Smooth muscle cell (in vitro differentiated cells): ENCODE measurements around the gene TAS1R2. TPM values are rescaled to one million over a fixed set of nuclear protein-coding genes. Genes with fewer than 3 reads are reported as not detected.
A peak's percentile ranks its signal among the peaks of the same experiment; 100 is the strongest.

Experiments
- DNase-seq: peaks from one replicate; lab custom pipeline; 2025; ENCODE audit not compliant: unreplicated experiment; lab: John Stamatoyannopoulos, UW
- H2AFZ ChIP-seq: fragments of 200-600 bp; sonication (generic); 2 replicates; pipeline ENCODE4 v1.6.0; 2016; ENCODE audit warnings: antibody characterized with exemption, low read depth, mild to moderate bottlenecking
- H3F3A ChIP-seq: fragments of 200-600 bp; sonication (generic); 2 replicates; pipeline ENCODE4 v1.6.0; 2017; ENCODE audit warnings: antibody characterized with exemption, low read depth
- H3K27ac ChIP-seq: fragments of 200-600 bp; sonication (generic); 2 replicates; pipeline ENCODE4 v1.5.1; 2016; ENCODE audit warnings: low read depth, mild to moderate bottlenecking
- H3K27me3 ChIP-seq: fragments of 200-600 bp; sonication (generic); 2 replicates; pipeline ENCODE4 v1.6.1; 2016; ENCODE audit warnings: low read depth, mild to moderate bottlenecking
- H3K36me3 ChIP-seq: fragments of 200-600 bp; sonication (generic); 2 replicates; pipeline ENCODE4 v1.5.1; 2016; ENCODE audit warnings: low read depth
- H3K4me1 ChIP-seq: fragments of 200-600 bp; sonication (generic); 2 replicates; pipeline ENCODE4 v1.5.1; 2016; ENCODE audit warnings: low read depth
- H3K4me2 ChIP-seq: fragments of 200-600 bp; sonication (generic); 2 replicates; pipeline ENCODE4 v1.6.0; 2016; ENCODE audit warnings: mild to moderate bottlenecking
- H3K4me3 ChIP-seq: fragments of 200-600 bp; sonication (generic); 2 replicates; pipeline ENCODE4 v1.5.1; 2016; ENCODE audit warnings: mild to moderate bottlenecking
- H3K79me2 ChIP-seq: fragments of 200-600 bp; sonication (generic); 2 replicates; pipeline ENCODE4 v1.6.0; 2016; ENCODE audit warnings: low read depth, mild to moderate bottlenecking
- H3K9ac ChIP-seq: fragments of 200-600 bp; sonication (generic); 2 replicates; pipeline ENCODE4 v1.6.0; 2016; ENCODE audit warnings: low read depth
- H3K9me3 ChIP-seq: fragments of 200-600 bp; sonication (generic); replicated peaks from 2 replicates; pipeline ENCODE4 v1.5.1; 2016; ENCODE audit warnings: low read depth
- H4K20me1 ChIP-seq: fragments of 200-600 bp; sonication (generic); 2 replicates; pipeline ENCODE4 v1.6.0; 2016; ENCODE audit warnings: low read depth
- WGBS: methylation state at CpG from one replicate; pipeline ENCODE4 v1.1.7; 2016; ENCODE audit warnings: low lambda C conversion rate; 5-methylcytosine and 5-hydroxymethylcytosine counted together
- polyA plus RNA-seq: library from polyadenylated mRNA; unstranded; fragments of >200 nt; fragmentation: Nextera tagmentation; extraction: Ambion mirVana; gene quantifications from 2 replicates; pipeline ENCODE4 v1.2.1, GENCODE V29; 2016
- total RNA-seq: library from RNA; depleted of rRNA; stranded (reverse); fragments of >200 nt; gene quantifications from 2 replicates; pipeline ENCODE4 v1.2.3, GENCODE V29; 2014
- TF ChIP-seq, protein P1 (sequence below): fragments of 200-600 bp; sonication (generic); IDR thresholded peaks from 2 replicates; pipeline ENCODE4 v1.5.1; 2017; ENCODE audit warnings: borderline replicate concordance, mild to moderate bottlenecking, antibody characterized with exemption; ENCODE audit not compliant: insufficient read depth, poor library complexity, severe bottlenecking

Gene TAS1R2
- total and polyA plus RNA-seq, 2 experiments from 2014 or later = not detected

DNA sequence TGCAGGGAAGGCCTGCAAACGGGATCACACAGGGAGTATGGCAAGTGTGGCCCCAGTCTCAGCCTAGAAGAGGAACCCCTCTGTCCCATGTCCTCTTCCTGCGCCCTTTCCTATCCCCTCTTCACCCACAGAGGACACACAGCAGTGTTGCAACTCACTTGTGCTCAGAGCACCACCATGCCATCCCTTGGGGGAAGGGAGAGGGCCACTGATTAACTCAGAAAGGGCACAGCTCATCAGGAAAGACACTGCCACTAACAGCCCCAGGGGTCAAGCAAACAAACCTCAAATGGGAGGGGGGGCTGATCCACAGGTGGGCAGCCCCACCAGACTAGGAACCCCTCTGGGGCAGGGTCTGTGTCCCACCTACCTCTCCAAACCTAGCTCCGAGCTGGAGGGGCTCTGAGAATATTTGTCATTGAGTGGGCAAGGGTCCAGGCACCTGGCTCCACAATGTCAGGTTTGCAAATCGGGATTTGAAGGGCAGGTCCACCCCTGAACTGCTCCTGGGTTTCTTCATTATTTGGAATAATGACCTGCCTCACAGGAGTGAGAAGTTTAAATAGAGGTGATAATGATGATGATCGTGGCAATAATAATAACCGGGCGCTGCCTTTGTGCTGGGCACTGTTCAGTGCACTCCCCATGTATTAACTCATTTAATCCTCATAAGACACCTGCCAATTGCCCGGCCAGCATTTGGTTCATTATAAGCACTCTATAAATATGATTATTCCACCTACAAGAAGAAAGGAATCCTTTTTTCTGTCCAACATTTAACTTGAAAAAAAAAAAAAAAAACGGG lies 41.9 kb upstream of the TAS1R2 start:
- TF ChIP-seq, protein P1, sequence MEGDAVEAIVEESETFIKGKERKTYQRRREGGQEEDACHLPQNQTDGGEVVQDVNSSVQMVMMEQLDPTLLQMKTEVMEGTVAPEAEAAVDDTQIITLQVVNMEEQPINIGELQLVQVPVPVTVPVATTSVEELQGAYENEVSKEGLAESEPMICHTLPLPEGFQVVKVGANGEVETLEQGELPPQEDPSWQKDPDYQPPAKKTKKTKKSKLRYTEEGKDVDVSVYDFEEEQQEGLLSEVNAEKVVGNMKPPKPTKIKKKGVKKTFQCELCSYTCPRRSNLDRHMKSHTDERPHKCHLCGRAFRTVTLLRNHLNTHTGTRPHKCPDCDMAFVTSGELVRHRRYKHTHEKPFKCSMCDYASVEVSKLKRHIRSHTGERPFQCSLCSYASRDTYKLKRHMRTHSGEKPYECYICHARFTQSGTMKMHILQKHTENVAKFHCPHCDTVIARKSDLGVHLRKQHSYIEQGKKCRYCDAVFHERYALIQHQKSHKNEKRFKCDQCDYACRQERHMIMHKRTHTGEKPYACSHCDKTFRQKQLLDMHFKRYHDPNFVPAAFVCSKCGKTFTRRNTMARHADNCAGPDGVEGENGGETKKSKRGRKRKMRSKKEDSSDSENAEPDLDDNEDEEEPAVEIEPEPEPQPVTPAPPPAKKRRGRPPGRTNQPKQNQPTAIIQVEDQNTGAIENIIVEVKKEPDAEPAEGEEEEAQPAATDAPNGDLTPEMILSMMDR = no peak
- no peak overlapping the region for H2AFZ ChIP-seq
- H3K4me3 ChIP-seq = peak overlapping the region; percentile 85

DNA sequence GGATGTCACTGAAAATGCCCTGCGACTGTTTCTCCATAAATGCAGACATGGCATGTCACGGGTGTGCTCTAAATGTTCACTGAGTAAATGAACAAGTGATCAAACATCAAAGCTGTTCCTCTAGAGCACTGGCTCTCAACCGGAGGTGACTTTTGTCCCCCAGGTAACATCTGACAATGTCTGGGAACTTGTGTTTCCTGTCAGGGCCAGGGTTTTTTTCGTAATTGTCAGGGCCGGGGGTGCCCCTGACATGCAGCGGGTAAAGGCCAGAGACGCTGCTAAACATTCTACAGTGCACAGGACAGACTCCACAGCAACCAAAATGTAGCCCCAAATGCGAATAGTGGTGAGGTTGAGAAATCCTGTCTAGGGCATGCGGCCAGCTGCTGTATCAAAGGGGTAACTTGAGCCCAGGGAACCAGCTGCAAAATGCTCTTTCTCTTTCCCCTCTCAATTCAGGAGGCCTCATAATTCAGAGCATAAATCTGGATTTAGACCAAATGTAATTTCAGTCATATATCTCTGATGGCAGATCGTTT lies 40.9 kb upstream of the TAS1R2 start:
- Histone ChIP-seq H3K4me3 (no peak overlapping the region), H3K36me3 (no peaks in the 10 kb centered on the region), H3K27ac (no peak overlapping the region), H3K9ac (no peak overlapping the region), H2AFZ (no peak overlapping the region), H3F3A (peaks cover 7% of the 10 kb centered on the region), H3K27me3 (no peaks in the 10 kb centered on the region), H3K4me1 (peaks cover 7% of the 10 kb centered on the region), H3K4me2 (no peak overlapping the region), H3K79me2 (no peaks in the 10 kb centered on the region), H4K20me1 (no peaks in the 10 kb centered on the region), H3K9me3 (no peaks in the 10 kb centered on the region)
- TF ChIP-seq, protein P1 = no peak
- DNase-seq = no peak
- WGBS = 92% methylated on average over 10 of the region's 10 CpGs

More for the DNA sequence above, 41.9 kb upstream of the TAS1R2 start:
- 63% methylated on average over 9 of the region's 9 CpGs for whole genome bisulfite sequencing
- no peaks in the 10 kb centered on the region for H3K36me3 ChIP-seq
- no peak overlapping the region for H3K9ac ChIP-seq
- H3K27me3 ChIP-seq = no peaks in the 10 kb centered on the region
- peaks cover 5% of the 10 kb centered on the region for H4K20me1 ChIP-seq
- peak overlapping the region; percentile 94 for H3K4me2 ChIP-seq
- no peak overlapping the region for H3K27ac ChIP-seq
- peaks cover 7% of the 10 kb centered on the region for H3F3A ChIP-seq
- H3K4me1 ChIP-seq = peaks cover 7% of the 10 kb centered on the region
- H3K79me2 ChIP-seq = no peaks in the 10 kb centered on the region
- DNase-seq = no peak
- H3K9me3 ChIP-seq = no peaks in the 10 kb centered on the region

DNA sequence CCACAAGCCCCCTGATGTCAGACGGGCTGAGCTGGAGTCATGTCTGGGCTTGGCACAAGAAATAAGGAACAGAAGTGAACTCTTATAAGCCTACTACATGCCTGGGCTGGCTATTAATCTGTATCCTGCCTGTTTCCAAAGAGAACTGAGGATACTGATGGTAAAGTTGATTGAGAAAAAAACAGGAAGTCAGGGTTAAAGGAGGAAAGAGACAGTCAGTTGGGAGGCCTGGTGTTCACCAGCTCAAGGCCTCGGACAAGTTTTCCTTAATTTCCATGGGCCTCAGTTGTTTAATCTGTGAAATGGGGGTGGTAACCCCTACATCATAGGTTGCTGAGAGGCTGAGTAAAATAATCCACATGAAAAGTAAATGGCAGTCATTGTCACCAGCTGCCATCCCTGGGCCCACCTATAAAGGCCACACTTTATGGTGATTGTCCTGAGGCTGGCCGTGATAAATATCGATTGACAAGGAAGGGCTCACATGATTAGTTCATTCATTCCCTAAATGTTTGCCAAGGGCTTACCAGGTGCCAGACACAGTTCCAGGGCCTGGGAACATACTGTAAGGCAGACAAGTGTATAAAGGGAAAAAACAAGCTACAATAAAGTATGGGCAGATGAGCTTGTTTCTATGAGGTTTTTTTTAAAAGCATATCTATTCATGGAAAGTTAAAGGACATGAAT lies 40.0 kb upstream of the TAS1R2 start:
- TF ChIP-seq, protein P1 = no peak
- no peaks in the 10 kb centered on the region for H3K79me2 ChIP-seq
- no peak overlapping the region for H3K27ac ChIP-seq
- DNase-seq = no peak
- H3K4me3 ChIP-seq = no peak overlapping the region
- no peaks in the 10 kb centered on the region for H3K9me3 ChIP-seq
- H3K27me3 ChIP-seq = no peaks in the 10 kb centered on the region
- 90% methylated on average over 4 of the region's 4 CpGs for WGBS
- H3F3A ChIP-seq = peaks cover 7% of the 10 kb centered on the region
- peaks cover 7% of the 10 kb centered on the region for H3K4me1 ChIP-seq
- no peaks in the 10 kb centered on the region for H3K36me3 ChIP-seq
- no peak overlapping the region for H3K9ac ChIP-seq
- no peak overlapping the region for H3K4me2 ChIP-seq
- no peaks in the 10 kb centered on the region for H4K20me1 ChIP-seq
- H2AFZ ChIP-seq = no peak overlapping the region
